GM19239 (cell line): ENCODE results near the gene NFIB.

Experiments used
- DNase-seq: peaks from one replicate; pipeline ENCODE4 v3.0.0; 2011; ENCODE audit warnings: low spot score; ENCODE audit not compliant: insufficient read length
- FAIRE-seq: peaks from 2 replicates; lab custom pipeline; 2011; peaks lifted over from hg19 to GRCh38; lab: Jason Lieb, UNC

NFIB gene

DNA sequence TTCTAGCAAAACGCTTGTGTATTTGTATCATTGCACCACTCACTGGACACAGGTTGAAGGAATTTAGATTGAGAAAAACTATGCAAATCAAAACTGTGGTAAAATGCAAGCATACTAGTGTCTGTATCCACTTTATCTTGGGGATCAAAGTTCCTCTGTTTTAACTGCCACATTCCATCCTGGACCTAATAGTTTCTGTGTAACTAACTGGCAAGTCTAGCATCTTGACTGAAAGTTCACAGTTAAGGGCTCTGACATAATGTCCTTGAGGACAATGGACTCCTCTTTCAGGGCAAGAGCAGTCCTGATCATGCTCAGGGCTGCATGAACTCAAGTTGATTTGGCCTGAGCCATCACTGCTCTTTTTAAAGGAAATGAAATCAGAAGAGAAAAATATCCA is 30.7 kb downstream of the NFIB start:
- no peak for DNase-seq
- no peak for FAIRE-seq

DNA sequence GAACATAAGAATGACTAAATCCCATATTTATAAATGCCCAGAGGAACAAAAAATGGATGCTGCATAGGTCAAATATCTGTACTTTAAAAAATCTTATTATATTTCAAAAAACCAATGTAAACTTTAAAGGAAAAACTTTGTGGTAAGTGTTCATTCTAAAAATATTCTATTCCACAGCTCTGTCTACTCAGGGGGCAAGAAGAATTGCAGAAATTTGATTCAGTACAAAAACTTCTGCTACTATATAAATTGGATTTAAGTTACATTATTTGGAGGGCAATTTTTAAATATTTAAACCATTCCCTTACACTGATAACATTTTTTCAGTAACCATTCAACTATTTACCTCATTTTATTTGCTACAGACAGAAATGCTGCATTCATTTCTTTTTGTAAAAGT is 32.1 kb downstream of the NFIB start:
- no peak for FAIRE-seq
- no peak for DNase-seq

DNA sequence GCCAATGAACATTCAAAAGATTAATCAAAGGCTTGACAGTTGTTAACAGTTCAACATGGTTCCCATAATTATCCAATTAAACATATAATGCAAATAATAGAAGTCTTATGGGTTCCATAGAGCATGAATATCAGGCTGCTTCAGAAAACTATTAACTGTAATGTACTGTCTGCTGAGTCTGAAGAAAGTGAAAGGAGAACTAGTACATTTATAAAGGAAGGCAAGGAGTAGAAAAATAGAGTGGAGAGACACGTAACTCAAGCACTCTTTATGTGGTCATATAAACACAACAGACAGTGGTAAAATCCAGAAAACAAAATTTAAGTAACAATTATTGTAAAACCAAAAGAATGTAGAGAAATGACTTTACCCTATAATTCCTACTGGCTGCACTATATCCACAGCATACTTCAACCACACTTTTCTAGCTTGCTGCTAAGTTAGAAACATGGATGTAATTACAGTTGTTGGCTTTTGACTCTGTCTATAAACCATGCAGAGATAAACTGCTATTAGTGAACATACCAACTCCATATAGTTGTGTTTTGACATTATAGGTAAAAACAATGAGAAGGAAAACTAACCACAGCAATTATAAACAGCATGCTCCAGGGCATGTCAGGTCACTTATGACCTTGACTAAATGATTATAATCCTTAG is 32.7 kb downstream of the NFIB start:
- DNase-seq (no peak), FAIRE-seq (no peak)

DNA sequence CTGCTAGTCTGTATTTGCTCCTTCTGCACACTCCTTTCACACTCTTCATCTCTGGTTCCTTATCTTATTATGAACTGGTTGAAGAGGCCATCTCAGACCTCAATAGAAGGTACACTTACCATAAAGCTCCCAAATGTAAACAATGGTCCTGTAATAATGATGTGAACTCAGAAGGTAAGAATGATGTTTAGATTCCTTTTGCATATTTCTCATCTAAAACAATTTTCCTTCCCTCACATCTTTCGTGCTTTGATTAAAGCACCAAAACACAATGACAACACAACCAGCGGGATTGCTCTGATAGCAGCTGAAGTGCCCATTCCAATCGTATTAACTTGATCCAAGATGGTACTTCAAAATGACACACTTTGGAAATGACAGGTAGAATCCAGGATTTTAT is 34.3 kb downstream of the NFIB start:
- no peak for FAIRE-seq
- DNase-seq: no peak

- FAIRE-seq: no peak
- DNase-seq: no peak
Measured at GRCh38 chr9:14278291-14278721, 35.6 kb downstream of the NFIB start.

GRCh38 chr9:14277761-14278160 is 36.2 kb downstream of the NFIB start:
- no peak for DNase-seq
- no peak for FAIRE-seq

DNA sequence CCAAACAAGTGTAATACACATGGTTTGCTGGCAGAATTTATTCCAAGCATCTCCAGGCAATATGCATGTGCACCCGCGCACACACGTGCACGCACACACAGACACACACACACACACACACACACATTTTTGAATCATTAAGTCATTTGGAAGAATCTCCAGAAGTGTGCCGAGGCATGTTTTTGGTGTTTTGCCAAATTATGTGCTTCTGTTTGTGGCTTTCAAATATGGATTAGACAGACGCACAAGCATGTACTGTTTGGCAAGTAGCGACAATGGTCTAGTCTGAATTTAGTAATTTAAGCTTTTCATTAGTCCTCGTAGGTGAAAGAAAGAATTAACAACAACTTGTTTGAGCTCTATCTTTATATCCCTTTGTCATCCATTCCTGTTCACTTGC is 36.7 kb downstream of the NFIB start:
- FAIRE-seq (no peak), DNase-seq (no peak)

DNA sequence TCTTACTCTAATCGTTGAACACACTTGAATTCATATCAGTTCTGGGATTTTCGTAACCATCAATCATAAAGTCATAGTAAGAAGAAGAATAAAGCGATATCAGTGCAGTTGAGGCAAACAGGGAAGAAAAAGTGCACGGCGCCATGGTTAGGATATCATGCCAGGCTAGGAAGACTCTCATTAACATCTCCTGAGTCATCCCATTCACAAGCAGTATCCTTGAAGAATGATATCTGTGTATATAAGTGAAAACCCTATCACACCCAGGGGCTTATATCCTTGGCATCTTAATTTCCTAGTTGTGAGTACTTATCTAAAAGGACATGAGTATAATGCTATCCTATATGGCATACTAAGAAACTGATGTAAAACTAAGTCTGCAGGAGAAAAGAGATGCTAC is 38.6 kb downstream of the NFIB start:
- DNase-seq (no peak), FAIRE-seq (no peak)

GRCh38 chr9:14273696-14274121 is 40.2 kb downstream of the NFIB start:
- DNase-seq (no peak), FAIRE-seq (peak; percentile 69)

- DNase-seq: no peak
Measured at GRCh38 chr9:14272927-14273528, 40.9 kb downstream of the NFIB start.

GRCh38 chr9:14271093-14271673 is 42.8 kb downstream of the NFIB start:
- DNase-seq (no peak), FAIRE-seq (peak; percentile 23)

More at GRCh38 chr9:14272927-14273528, 40.9 kb downstream of the NFIB start:
- no peak for FAIRE-seq

GRCh38 chr9:14270358-14271092 is 43.4 kb downstream of the NFIB start:
- DNase-seq (no peak), FAIRE-seq (no peak)

DNA sequence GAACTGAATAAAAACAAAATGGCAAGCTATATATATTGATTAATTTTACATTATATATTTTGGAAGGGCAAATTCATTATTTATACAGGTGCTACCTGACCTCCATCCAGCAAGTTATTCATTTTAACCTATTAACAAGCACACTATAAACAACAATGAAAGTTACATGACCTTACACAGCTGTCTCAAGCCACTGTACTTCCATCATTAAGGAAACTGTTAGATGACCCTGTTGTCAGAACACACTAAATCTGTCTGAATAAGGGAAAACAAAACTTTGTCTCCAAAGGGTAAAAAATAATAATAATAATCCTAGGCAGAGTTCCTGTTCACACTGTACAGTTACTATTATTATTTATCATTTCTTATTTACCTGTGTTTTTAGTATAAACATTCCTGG is 44.0 kb downstream of the NFIB start:
- FAIRE-seq: no peak

GRCh38 chr9:14263707-14264483 is 50.0 kb downstream of the NFIB start:
- DNase-seq: no peak
- FAIRE-seq: no peak

More for the DNA sequence above, 44.0 kb downstream of the NFIB start:
- DNase-seq: no peak

DNA sequence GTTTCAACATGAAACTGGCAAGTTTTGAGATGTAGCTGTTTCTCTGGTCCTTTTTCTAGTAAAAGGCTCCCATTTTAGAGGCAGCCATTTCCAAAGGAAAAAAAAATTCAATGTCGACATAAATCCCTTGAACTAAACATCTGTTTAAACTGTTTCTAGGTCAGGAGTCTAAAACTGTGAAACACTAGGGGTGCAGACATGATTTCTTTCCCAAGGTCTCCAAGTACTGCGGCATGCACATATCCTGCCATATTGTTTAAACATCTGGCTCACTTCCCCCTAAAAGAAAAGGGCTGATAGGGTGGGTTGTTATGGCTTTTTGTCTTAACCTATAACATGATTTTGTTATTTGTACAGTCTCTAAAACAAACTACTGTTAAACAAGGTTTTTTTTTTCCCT is 51.1 kb downstream of the NFIB start:
- FAIRE-seq (no peak), DNase-seq (no peak)

- FAIRE-seq (no peak), DNase-seq (no peak)
Measured at GRCh38 chr9:14261616-14262015, 52.3 kb downstream of the NFIB start.

GRCh38 chr9:14260101-14260500 is 53.8 kb downstream of the NFIB start:
- FAIRE-seq: no peak
- no peak for DNase-seq

DNA sequence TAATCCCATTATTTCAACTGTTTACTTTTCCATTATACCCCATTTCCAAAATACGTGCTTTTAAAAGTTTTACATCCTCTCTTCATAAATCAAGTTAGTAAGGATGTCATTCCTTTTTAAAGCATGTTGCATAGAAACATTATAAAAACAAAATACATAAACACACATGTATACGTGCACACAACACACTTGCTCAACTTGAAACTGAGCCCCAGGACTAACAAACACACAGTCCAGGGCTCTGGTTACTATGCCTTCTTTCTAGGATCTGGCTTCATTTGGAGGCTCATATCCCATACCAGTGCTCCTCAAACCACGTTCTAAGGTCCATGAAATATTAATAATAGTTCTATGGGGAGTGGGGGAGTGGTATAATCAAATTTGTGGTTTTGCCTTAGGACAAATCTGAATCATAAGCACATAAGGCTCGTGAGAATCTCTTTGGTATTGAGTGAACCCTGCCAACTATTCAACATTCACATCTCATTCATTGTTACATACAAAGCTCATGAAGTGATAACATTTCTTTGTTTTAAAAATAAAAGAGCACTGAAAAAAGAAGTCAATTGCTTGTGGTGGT is 55.2 kb downstream of the NFIB start:
- DNase-seq: no peak
- no peak for FAIRE-seq

GRCh38 chr9:14258156-14258555 is 55.8 kb downstream of the NFIB start:
- DNase-seq (no peak), FAIRE-seq (no peak)

DNA sequence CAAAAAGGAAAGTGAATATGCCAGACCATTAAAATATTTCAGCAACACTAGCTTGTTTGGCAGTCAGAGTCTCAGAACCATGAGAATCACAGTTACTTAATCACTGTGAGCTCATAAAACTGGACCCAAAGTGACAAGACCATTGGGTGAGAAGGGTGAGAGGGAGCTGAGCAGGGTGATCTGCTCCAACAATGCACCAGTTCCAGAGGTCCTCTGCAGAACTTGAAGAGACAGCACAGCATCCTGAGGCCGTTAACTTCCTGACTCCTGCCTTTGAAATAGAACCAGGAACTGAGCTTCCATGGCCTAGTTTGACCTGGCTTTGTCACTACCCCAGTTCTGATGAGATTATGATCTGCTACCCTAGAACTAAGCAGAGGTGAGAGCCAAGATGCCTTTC is 57.4 kb downstream of the NFIB start:
- FAIRE-seq (no peak), DNase-seq (no peak)
